K562 (cell line): Measurements from ENCODE around the gene OPHN1. TPM values are rescaled to one million over a fixed set of nuclear protein-coding genes. Genes with fewer than 3 reads are reported as not detected.

Experiments used
- ATAC-seq: fragments of 200-7000 bp; cut with Tn5 transposase; 3 replicates; pipeline ENCODE4 v1.9.1; 2020; ENCODE audit warnings: moderate library complexity
- BruUV-seq: library from RNA; stranded (reverse); fragments of 400-500 nt; replicated peaks from 2 replicates; lab custom pipeline; 2021; lab: Mats Ljungman, UMichigan
- CTCF ChIA-PET: fragments of 300-600 bp; formaldehyde crosslinking; extraction: SDS; loops from one replicate; lab custom pipeline; 2021; ENCODE audit warnings: low intra/inter-chr PET ratio; lab: Yijun Ruan, JAX
- POLR2A ChIA-PET: fragments of 300-600, 350-650 bp; sonication (Branson Sonifier 250); formaldehyde crosslinking; extraction: SDS; loops from one replicate; lab custom pipeline; 2021; ENCODE audit warnings: antibody characterized with exemption, inconsistent platforms; lab: Yijun Ruan, JAX
- DNase-seq, 4 experiments: peaks; one replicate each; pipeline versions ENCODE4 v3.0.0 to v3.0.0-alpha.2; 2011 to 2018; ENCODE audit warnings: low spot score in 3 of 4, mixed read lengths in 3 of 4; ENCODE audit errors: extremely low read depth in 1 of 4
- FAIRE-seq: peaks from 2 replicates; lab custom pipeline; 2011; peaks lifted over from hg19 to GRCh38; lab: Jason Lieb, UNC
- H2AFZ ChIP-seq: 2 replicates; pipeline ENCODE4 v1.6.0; 2011; ENCODE audit warnings: low read depth, low read length, control low read depth, inconsistent platforms
- H3K27ac ChIP-seq: fragments of 200-600 bp; 3 replicates; pipeline ENCODE4 v1.8.0; 2011; ENCODE audit warnings: low read depth, mild to moderate bottlenecking, control low read depth, inconsistent platforms, low read length, moderate library complexity, mixed read lengths; ENCODE audit errors: extremely low read depth
- H3K27me3 ChIP-seq, 2 experiments: fragments of 300-600 bp in 1 of 2; 2 replicates in 1 of 2; 3 replicates in 1 of 2; pipeline versions ENCODE4 v1.6.0 to v1.8.0; 2011; ENCODE audit warnings: inconsistent platforms in 2 of 2, low read length in 2 of 2, mild to moderate bottlenecking in 1 of 2, mixed read lengths in 1 of 2, moderate library complexity in 1 of 2; ENCODE audit not compliant: control insufficient read depth in 2 of 2, insufficient read depth in 2 of 2
- H3K36me3 ChIP-seq: fragments of 300-600 bp; 3 replicates; pipeline ENCODE4 v1.8.0; 2011; ENCODE audit warnings: mild to moderate bottlenecking, low read length, inconsistent platforms; ENCODE audit not compliant: control insufficient read depth, insufficient read depth
- H3K4me1 ChIP-seq, 2 experiments: fragments of 200-600 bp in 1 of 2; replicated peaks in 1 of 2; 2 replicates in 1 of 2; 3 replicates in 1 of 2; pipeline versions ENCODE4 v1.5.1 to v1.8.0; 2011; ENCODE audit warnings: inconsistent platforms in 2 of 2, low read length in 2 of 2, mild to moderate bottlenecking in 1 of 2, mixed read lengths in 1 of 2, moderate library complexity in 1 of 2; ENCODE audit not compliant: control insufficient read depth in 2 of 2, insufficient read depth in 2 of 2
- H3K4me2 ChIP-seq: 2 replicates; pipeline ENCODE4 v1.6.1; 2011; ENCODE audit warnings: low read length, control low read depth, inconsistent platforms, mixed read lengths; ENCODE audit not compliant: insufficient read depth
- H3K4me3 ChIP-seq: fragments of 200-600 bp; sonication (generic), shearing (Covaris generic); 2 replicates; pipeline ENCODE4 v1.5.1; 2016; ENCODE audit warnings: control low read depth, inconsistent platforms
- H3K79me2 ChIP-seq: fragments of 200-600 bp; 3 replicates; pipeline ENCODE4 v1.8.0; 2011; ENCODE audit warnings: low read length, inconsistent platforms; ENCODE audit not compliant: control insufficient read depth, insufficient read depth
- H3K9ac ChIP-seq, 2 experiments: 2 replicates each; pipeline versions ENCODE4 v1.6.0 to v1.6.1; 2011; ENCODE audit warnings: low read depth in 2 of 2, low read length in 2 of 2, control low read depth in 1 of 2, inconsistent platforms in 1 of 2, mild to moderate bottlenecking in 1 of 2, mixed read lengths in 1 of 2; ENCODE audit not compliant: insufficient read depth in 1 of 2
- H3K9me1 ChIP-seq: one replicate; pipeline ENCODE4 v1.6.0; 2011; ENCODE audit warnings: inconsistent platforms, mild to moderate bottlenecking, low read length, moderate library complexity; ENCODE audit not compliant: control insufficient read depth, insufficient read depth
- H3K9me3 ChIP-seq: replicated peaks from 2 replicates; pipeline ENCODE4 v1.5.1; 2011; ENCODE audit warnings: low read depth, low read length, inconsistent platforms; ENCODE audit not compliant: control insufficient read depth, insufficient read depth
- H4K20me1 ChIP-seq: replicated peaks from 2 replicates; pipeline ENCODE4 v1.6.1; 2011; ENCODE audit warnings: low read length, inconsistent platforms, mixed read lengths; ENCODE audit not compliant: control insufficient read depth, insufficient read depth
- ARID1B ChIP-seq: fragments of 450-650 bp; IDR thresholded peaks from 2 replicates; pipeline ENCODE4 v1.6.1; 2016; ENCODE audit warnings: antibody characterized with exemption, mild to moderate bottlenecking, inconsistent platforms
- ARID3B ChIP-seq: fragments of 250-450 bp; sonication (Bioruptor Pico); IDR thresholded peaks from 2 replicates; pipeline ENCODE4 v1.4.0; 2020; ENCODE audit warnings: borderline replicate concordance
- CREBBP ChIP-seq: IDR thresholded peaks from one replicate; pipeline ENCODE4 v1.6.1; 2012; ENCODE audit warnings: low read depth, mild to moderate bottlenecking, control low read depth, inconsistent platforms, low read length
- FOXA3 ChIP-seq, 2 experiments: fragments of 450-650 bp in 1 of 2; sonication (generic) in 1 of 2; formaldehyde crosslinking; IDR thresholded peaks in 1 of 2; conservative IDR thresholded peaks in 1 of 2; 2 replicates each; pipeline versions ENCODE4 v1.4.0 to v1.8.0; 2020 to 2022; ENCODE audit warnings: mild to moderate bottlenecking in 2 of 2, missing genetic modification reagents in 1 of 2
- GATAD2B ChIP-seq: fragments of 450-650 bp; IDR thresholded peaks from 2 replicates; pipeline ENCODE4 v1.6.1; 2017; ENCODE audit warnings: mild to moderate bottlenecking, borderline replicate concordance
- HDAC1 ChIP-seq, 2 experiments: fragments of 450-650 bp; IDR thresholded peaks; 2 replicates each; pipeline ENCODE4 v1.6.1; 2016 to 2017; ENCODE audit warnings: inconsistent platforms in 1 of 2, mild to moderate bottlenecking in 1 of 2, moderate library complexity in 1 of 2
- KAT8 ChIP-seq: fragments of 450-650 bp; IDR thresholded peaks from 2 replicates; pipeline ENCODE4 v1.6.1; 2016; ENCODE audit warnings: low read depth, mild to moderate bottlenecking
- KLF6 ChIP-seq: fragments of 250-450 bp; sonication (Bioruptor Pico); IDR thresholded peaks from 2 replicates; pipeline ENCODE4 v1.4.0; 2020; ENCODE audit warnings: mild to moderate bottlenecking, moderate library complexity, borderline replicate concordance
- MTF1 ChIP-seq: fragments of 250-450 bp; sonication (Bioruptor Pico); IDR thresholded peaks from 2 replicates; pipeline ENCODE4 v1.9.0; 2021; ENCODE audit warnings: moderate library complexity, mild to moderate bottlenecking, inconsistent platforms, borderline replicate concordance
- PHB ChIP-seq: fragments of 250-450 bp; sonication (Bioruptor Pico); IDR thresholded peaks from 2 replicates; pipeline ENCODE4 v1.5.0; 2021
- PURB ChIP-seq: sonication (generic); formaldehyde crosslinking; IDR thresholded peaks from 2 replicates; pipeline ENCODE4 v1.9.0; 2021; ENCODE audit warnings: low read depth, mild to moderate bottlenecking, missing genetic modification reagents
- SOX6 ChIP-seq: fragments of 450-650 bp; IDR thresholded peaks from 2 replicates; pipeline ENCODE4 v1.6.1; 2014; ENCODE audit warnings: mild to moderate bottlenecking
- STAT5A ChIP-seq: IDR thresholded peaks from 2 replicates; pipeline ENCODE4 v1.6.1; 2012; ENCODE audit warnings: low read length, inconsistent platforms, borderline replicate concordance
- TAL1 ChIP-seq: fragments of 450-650 bp; IDR thresholded peaks from 2 replicates; pipeline ENCODE4 v1.6.1; 2016; ENCODE audit warnings: mild to moderate bottlenecking
- TCF7L2 ChIP-seq: fragments of 150-350 bp; IDR thresholded peaks from 2 replicates; pipeline ENCODE4 v1.6.1; 2016; ENCODE audit warnings: low read depth, mild to moderate bottlenecking, low read length, moderate library complexity
- TEAD1 ChIP-seq, 2 experiments: fragments of 450-650 bp in 1 of 2; sonication (generic) in 1 of 2; formaldehyde crosslinking; IDR thresholded peaks; 2 replicates each; pipeline versions ENCODE4 v1.4.0 to v1.8.0; 2020 to 2022; ENCODE audit warnings: mild to moderate bottlenecking in 2 of 2, missing genetic modification reagents in 1 of 2
- VEZF1 ChIP-seq: fragments of 200-800 bp; sonication (Bioruptor generic); IDR thresholded peaks from 2 replicates; pipeline ENCODE4 v1.6.1; 2017; ENCODE audit warnings: missing genetic modification characterization, missing compliant biosample characterization
- WGBS: fragments of 100-300 bp; shearing (Covaris generic); methylation state at CpG from one replicate; pipeline ENCODE4 v1.1.6; 2016; ENCODE audit warnings: low coverage, mixed read lengths; ENCODE audit not compliant: insufficient coverage; ENCODE audit errors: missing lambda C conversion rate; 5-methylcytosine and 5-hydroxymethylcytosine counted together
- in situ Hi-C: fragments of 300-500 bp; cut with MboI; formaldehyde crosslinking; loops from 4 replicates; pipeline ENCODE4 v1.15.0; 2018; ENCODE audit warnings: inconsistent platforms, mixed read lengths
- intact Hi-C: fragments of 100-400 bp; cut with micrococcal nuclease; formaldehyde crosslinking; loops from 2 replicates; pipeline ENCODE4 v1.14.2; 2022
- polyA plus RNA-seq, 8 experiments: library from polyadenylated mRNA; depleted of rRNA in 4 of 8; stranded (reverse) in 5 of 8; unstranded in 3 of 8; fragments of >200 nt; fragmentation: Nextera tagmentation in 2 of 8; fragmentation: Illumina TruSeq in 1 of 8; extraction: Ambion mirVana in 2 of 8; extraction: Trizol in 1 of 8; gene quantifications; 2 replicates each; pipeline versions ENCODE4 v1.2.1 to v1.2.3, GENCODE V29; 2011 to 2014; ENCODE audit warnings: inconsistent platforms in 1 of 8, missing spikeins in 1 of 8
- total RNA-seq, 7 experiments: library from RNA; depleted of rRNA in 6 of 7; stranded (reverse); fragments of >200 nt in 6 of 7; fragmentation: Illumina TruSeq in 2 of 7; extraction: Trizol in 2 of 7; gene quantifications; 2 replicates each; pipeline versions ENCODE4 v1.2.1 to v1.2.3, GENCODE V29; 2011 to 2021; ENCODE audit warnings: low replicate concordance in 1 of 7

The OPHN1 gene
- total and polyA plus RNA-seq, 9 of the 15 experiments (the other 6 are each of a cell fraction or from before 2014, with no cell fraction given): 0.28 to 1.8 (median 1.0) TPM

GRCh38 chrX:68183612-68184214 is 249.6 kb downstream of the OPHN1 start (continued):
- peak; percentile 64 for TF ChIP-seq VEZF1 (CRISPR knock-in tag)
- no peak for TF ChIP-seq MTF1 (CRISPR knock-in tag)

GRCh38 chrX:68180579-68180978 is 252.7 kb downstream of the OPHN1 start:
- ATAC-seq: no peak
- WGBS: 6% methylated on average over 2 of the region's 2 CpGs
- no peak for FAIRE-seq
- intact Hi-C loops: loop anchor here (5.0 to 10.0 kb wide), 3 partner anchors 282 to 627 kb away; no protein-coding TSS in a partner anchor
- H3K9me3 ChIP-seq: peaks cover 4% of the 10 kb centered on the region; the same call in 1 of the 2 replicates
- ChIA-PET POLR2A (no interaction called here), CTCF (no interaction called here)
- H3K79me2 ChIP-seq: no peaks in the 10 kb centered on the region
- no peaks in the 10 kb centered on the region for H3K36me3 ChIP-seq
- H3K27me3 ChIP-seq: no peaks in the 10 kb centered on the region
- H3K4me1 ChIP-seq: peaks cover 0 to 14% of the 10 kb centered on the region in 2 experiments; a peak in 3 of 5 replicates
- no peak overlapping the region for H2AFZ ChIP-seq
- BruUV-seq: no TSS peak
- H3K9me1 ChIP-seq: no peaks in the 10 kb centered on the region
- H4K20me1 ChIP-seq: no peaks in the 10 kb centered on the region
- H3K4me3 ChIP-seq: no peak overlapping the region
- in situ Hi-C loops: loop anchor here (25.0 kb wide), 2 partner anchors 632 to 1107 kb away; no protein-coding TSS in a partner anchor
- H3K4me2 ChIP-seq: no peak overlapping the region
- H3K27ac ChIP-seq: no peak overlapping the region; the same call in 2 of the 3 replicates
- DNase-seq: peak in 2 of 4 experiments; percentile 6 to 21
- H3K9ac ChIP-seq: no peak overlapping the region; a peak in 1 of 4 replicates
- no peak for TF ChIP-seq KAT8
- no peak for TF ChIP-seq CREBBP
- TF ChIP-seq TCF7L2: no peak
- TF ChIP-seq VEZF1 (CRISPR knock-in tag): no peak
- no peak for TF ChIP-seq ARID3B (CRISPR knock-in tag)
- no peak for TF ChIP-seq KLF6 (CRISPR knock-in tag)
- no peak for TF ChIP-seq STAT5A
- TF ChIP-seq FOXA3 (CRISPR knock-in tag; conservative IDR thresholded peaks at IDR 0.05 in 1 of 2, IDR thresholded peaks at IDR 0.05 in 1 of 2): peak in 1 of 2 experiments; percentile 72; a peak in 2 of 4 replicates
- no peak for TF ChIP-seq PHB (CRISPR knock-in tag)
- TF ChIP-seq HDAC1 (IDR thresholded peaks at IDR 0.05): no peak
- no peak for TF ChIP-seq PURB (CRISPR knock-in tag)
- TF ChIP-seq TAL1: no peak
- TF ChIP-seq ARID1B: peak; percentile 32; the same call in 1 of the 2 replicates
- TF ChIP-seq GATAD2B: no peak
- no peak for TF ChIP-seq TEAD1 (CRISPR knock-in tag; IDR thresholded peaks at IDR 0.05)
- peak; percentile 92; the same call in 1 of the 2 replicates for TF ChIP-seq SOX6
